T-helper 2 cell treated with Interferon-gamma antibody and Interleukin-4, amounts not matched to agents 5 μg/mL and 100 μg/mL, for 36 hours (primary cell): ENCODE measurements around the gene TRPV3.
"Not testable (repeated sequence)": the region's sequence is repeated elsewhere in the genome, so short reads cannot be mapped to it uniquely, and the experiment has no call there.

Experiments used
- DNase-seq: peaks from one replicate; pipeline ENCODE4 v3.0.0; 2021; ENCODE audit warnings: low spot score
- H3K27ac Mint-ChIP-seq: one replicate; pipeline ENCODE4 v1.8.0; 2021; ENCODE audit warnings: mild to moderate bottlenecking, mixed read lengths
- H3K27me3 Mint-ChIP-seq: one replicate; pipeline ENCODE4 v1.8.0; 2021; ENCODE audit warnings: low read depth, mixed read lengths
- H3K36me3 Mint-ChIP-seq: one replicate; pipeline ENCODE4 v1.8.0; 2021; ENCODE audit warnings: low read depth, mixed read lengths
- H3K4me1 Mint-ChIP-seq: one replicate; pipeline ENCODE4 v1.8.0; 2021; ENCODE audit warnings: low read depth, mixed read lengths
- H3K4me3 Mint-ChIP-seq: one replicate; pipeline ENCODE4 v1.8.0; 2022; ENCODE audit warnings: mild to moderate bottlenecking, moderate library complexity, mixed read lengths
- H3K9me3 Mint-ChIP-seq: one replicate; pipeline ENCODE4 v1.8.0; 2021; ENCODE audit warnings: mixed read lengths

Gene TRPV3

GRCh38 chr17:3564241-3564640 is 6.6 kb upstream of the TRPV3 start:
- DNase-seq, H3K27ac Mint-ChIP-seq, H3K4me1 Mint-ChIP-seq, H3K9me3 Mint-ChIP-seq, H3K4me3 Mint-ChIP-seq, H3K27me3 Mint-ChIP-seq, H3K36me3 Mint-ChIP-seq: not testable (repeated sequence)

GRCh38 chr17:3559270-3559645 is 1.6 kb upstream of the TRPV3 start:
- peaks cover 11% of the 10 kb centered on the region for H3K4me1 Mint-ChIP-seq
- H3K36me3 Mint-ChIP-seq: no peaks in the 10 kb centered on the region
- peak overlapping the region; percentile 17 for H3K27ac Mint-ChIP-seq
- DNase-seq: no peak
- no peaks in the 10 kb centered on the region for H3K9me3 Mint-ChIP-seq
- H3K4me3 Mint-ChIP-seq: no peak overlapping the region
- H3K27me3 Mint-ChIP-seq: no peaks in the 10 kb centered on the region

- H3K27ac Mint-ChIP-seq: peak overlapping the region; percentile 76
- no peaks in the 10 kb centered on the region for H3K27me3 Mint-ChIP-seq
- no peak overlapping the region for H3K4me3 Mint-ChIP-seq
- no peaks in the 10 kb centered on the region for H3K9me3 Mint-ChIP-seq
- no peaks in the 10 kb centered on the region for H3K36me3 Mint-ChIP-seq
- peaks cover 11% of the 10 kb centered on the region for H3K4me1 Mint-ChIP-seq
- DNase-seq: peak; percentile 59
Measured at GRCh38 chr17:3558603-3559269, 1.1 kb upstream of the TRPV3 start.

GRCh38 chr17:3556916-3557767 is 470 bp downstream of the TRPV3 start:
- Mint-ChIP-seq H3K4me1 (peaks cover 8% of the 10 kb centered on the region), H3K36me3 (no peaks in the 10 kb centered on the region), H3K4me3 (no peak overlapping the region), H3K27ac (no peak overlapping the region), H3K27me3 (no peaks in the 10 kb centered on the region), H3K9me3 (no peaks in the 10 kb centered on the region)
- DNase-seq: no peak

DNA sequence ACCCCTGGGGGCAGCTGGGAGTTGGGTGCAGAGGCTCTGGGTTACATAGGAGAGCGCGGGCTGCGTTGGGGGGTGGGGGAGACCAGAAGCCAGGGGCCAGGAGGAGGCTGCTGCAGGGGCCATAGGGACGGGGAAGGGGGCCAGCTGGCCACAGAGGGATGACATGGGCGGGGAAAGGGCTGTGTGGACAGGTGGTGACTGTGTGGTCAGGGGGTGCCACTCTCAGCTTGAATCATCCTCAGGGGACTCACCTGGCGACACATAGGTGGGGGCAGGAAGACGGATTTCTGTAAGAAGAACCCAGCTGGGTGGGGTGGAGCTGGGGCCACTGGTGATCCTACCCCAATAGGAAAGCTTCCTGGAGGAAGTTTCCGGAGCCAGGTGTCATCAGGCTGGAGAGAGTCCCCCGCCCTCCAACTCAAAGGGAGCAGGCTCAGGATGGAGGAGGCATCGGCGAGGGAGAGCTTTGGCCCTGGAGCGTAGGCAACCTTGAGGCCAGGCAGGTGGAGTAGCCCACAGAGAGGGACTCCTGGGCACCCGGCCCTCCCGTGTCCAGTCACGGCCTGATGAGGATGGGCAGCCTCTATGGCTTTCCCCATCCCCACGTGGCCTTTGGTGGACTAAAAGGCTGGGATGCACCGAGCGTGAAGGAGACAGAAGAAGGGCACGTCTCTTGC is 1.2 kb downstream of the TRPV3 start:
- no peaks in the 10 kb centered on the region for H3K36me3 Mint-ChIP-seq
- no peak overlapping the region for H3K4me3 Mint-ChIP-seq
- H3K27me3 Mint-ChIP-seq: no peaks in the 10 kb centered on the region

GRCh38 chr17:3555189-3555796 is 2.3 kb downstream of the TRPV3 start:
- no peak overlapping the region for H3K27ac Mint-ChIP-seq
- no peaks in the 10 kb centered on the region for H3K9me3 Mint-ChIP-seq
- peaks cover 8% of the 10 kb centered on the region for H3K4me1 Mint-ChIP-seq
- H3K27me3 Mint-ChIP-seq: no peaks in the 10 kb centered on the region
- H3K36me3 Mint-ChIP-seq: no peaks in the 10 kb centered on the region
- no peak overlapping the region for H3K4me3 Mint-ChIP-seq
- no peak for DNase-seq

More for the DNA sequence above, 1.2 kb downstream of the TRPV3 start:
- Mint-ChIP-seq H3K4me1 (peaks cover 8% of the 10 kb centered on the region), H3K27ac (no peak overlapping the region), H3K9me3 (no peaks in the 10 kb centered on the region)
- DNase-seq: no peak

GRCh38 chr17:3554440-3554839 is 3.2 kb downstream of the TRPV3 start:
- H3K4me3 Mint-ChIP-seq: no peak overlapping the region
- H3K27me3 Mint-ChIP-seq: no peaks in the 10 kb centered on the region
- H3K4me1 Mint-ChIP-seq: peaks cover 8% of the 10 kb centered on the region
- H3K27ac Mint-ChIP-seq: no peak overlapping the region
- no peaks in the 10 kb centered on the region for H3K36me3 Mint-ChIP-seq
- DNase-seq: no peak
- no peaks in the 10 kb centered on the region for H3K9me3 Mint-ChIP-seq

DNA sequence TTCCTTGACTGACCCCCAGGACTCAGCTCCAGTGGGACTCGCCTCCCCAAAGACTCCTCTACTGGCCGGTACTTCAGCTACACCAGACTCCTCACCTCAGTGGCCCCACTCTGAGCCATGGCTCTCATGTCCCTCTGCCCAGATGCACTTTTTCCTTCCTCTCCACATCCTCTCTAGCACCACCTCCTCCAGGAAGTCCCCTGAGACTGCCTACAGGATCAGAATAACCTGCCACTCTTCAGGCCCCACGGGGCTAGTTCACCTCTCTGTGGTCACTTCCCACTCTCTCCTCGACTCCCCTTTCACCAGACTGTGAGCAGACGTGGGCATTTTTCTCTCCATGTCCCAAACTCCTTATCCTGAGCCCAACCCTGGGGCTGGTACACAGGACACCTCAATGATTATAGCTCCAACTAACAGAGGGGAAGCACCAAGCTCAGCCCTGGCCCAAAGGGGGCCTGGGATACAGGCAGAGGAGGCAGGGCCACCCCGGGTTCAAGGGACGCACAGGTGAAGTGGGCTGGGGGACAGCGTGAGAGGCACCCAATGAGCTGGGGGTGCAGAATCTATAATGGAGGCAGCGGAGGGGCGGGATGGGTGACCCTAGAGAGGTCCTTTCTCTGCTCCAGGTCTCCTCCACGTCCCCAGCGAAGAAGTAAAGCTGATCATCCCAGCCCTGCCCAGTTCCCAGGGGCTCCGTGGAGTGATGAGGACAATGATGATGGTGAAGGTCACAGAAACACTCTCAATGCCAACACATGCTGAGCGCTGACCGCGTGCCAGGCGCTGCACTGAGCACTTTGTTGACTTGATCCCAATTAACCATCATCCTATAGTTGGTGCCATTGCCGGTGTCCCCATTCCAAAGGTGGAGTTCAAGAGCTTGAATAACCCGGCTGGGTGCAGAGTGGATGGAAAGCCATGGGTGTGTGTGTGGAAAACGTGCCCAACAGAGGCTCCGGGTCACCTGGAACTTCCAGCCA is 3.9 kb downstream of the TRPV3 start:
- H3K36me3 Mint-ChIP-seq: no peaks in the 10 kb centered on the region
- H3K4me3 Mint-ChIP-seq: no peak overlapping the region
- no peaks in the 10 kb centered on the region for H3K27me3 Mint-ChIP-seq
- no peak overlapping the region for H3K27ac Mint-ChIP-seq
- no peaks in the 10 kb centered on the region for H3K9me3 Mint-ChIP-seq
- DNase-seq: no peak
- H3K4me1 Mint-ChIP-seq: peaks cover 6% of the 10 kb centered on the region

- Mint-ChIP-seq H3K4me3 (no peak overlapping the region), H3K27ac (no peak overlapping the region), H3K27me3 (no peaks in the 10 kb centered on the region), H3K9me3 (no peaks in the 10 kb centered on the region), H3K36me3 (no peaks in the 10 kb centered on the region), H3K4me1 (no peaks in the 10 kb centered on the region)
- DNase-seq: no peak
Measured at GRCh38 chr17:3552916-3553315, 4.7 kb downstream of the TRPV3 start.

DNA sequence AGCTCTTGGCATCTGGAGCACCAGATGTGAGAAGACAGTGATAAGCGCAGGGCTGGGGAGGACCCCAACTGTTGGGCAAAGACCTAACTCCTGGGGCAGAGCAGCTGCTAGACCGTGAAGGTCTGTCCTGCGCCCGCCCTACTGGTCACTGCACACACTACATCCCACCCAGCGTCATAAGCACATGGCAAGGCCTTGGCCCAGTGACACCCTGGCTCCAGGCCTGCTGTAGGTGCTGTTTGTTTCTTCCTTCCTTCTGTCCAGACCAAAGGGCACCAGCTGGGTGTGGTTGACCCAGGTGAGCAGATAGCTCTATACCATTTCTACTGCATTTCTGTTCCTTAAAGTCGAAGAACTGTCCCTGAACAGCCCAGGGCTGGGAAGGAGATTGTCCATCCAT is 6.4 kb downstream of the TRPV3 start:
- DNase-seq: no peak
- H3K4me3 Mint-ChIP-seq: no peak overlapping the region

GRCh38 chr17:3549610-3550162 is 7.9 kb downstream of the TRPV3 start:
- Mint-ChIP-seq H3K36me3 (no peaks in the 10 kb centered on the region), H3K9me3 (no peaks in the 10 kb centered on the region), H3K4me3 (no peak overlapping the region), H3K4me1 (no peaks in the 10 kb centered on the region), H3K27ac (no peak overlapping the region), H3K27me3 (no peaks in the 10 kb centered on the region)
- DNase-seq: no peak

More for the DNA sequence above, 6.4 kb downstream of the TRPV3 start:
- no peaks in the 10 kb centered on the region for H3K36me3 Mint-ChIP-seq
- H3K27ac Mint-ChIP-seq: no peak overlapping the region
- H3K4me1 Mint-ChIP-seq: no peaks in the 10 kb centered on the region
- no peaks in the 10 kb centered on the region for H3K9me3 Mint-ChIP-seq
- no peaks in the 10 kb centered on the region for H3K27me3 Mint-ChIP-seq

- Mint-ChIP-seq H3K4me3 (no peak overlapping the region), H3K27me3 (peaks cover 3% of the 10 kb centered on the region), H3K4me1 (no peaks in the 10 kb centered on the region), H3K9me3 (no peaks in the 10 kb centered on the region), H3K27ac (peak overlapping the region; percentile 16), H3K36me3 (no peaks in the 10 kb centered on the region)
- DNase-seq: no peak
Measured at GRCh38 chr17:3547628-3548027, 10.0 kb downstream of the TRPV3 start.

DNA sequence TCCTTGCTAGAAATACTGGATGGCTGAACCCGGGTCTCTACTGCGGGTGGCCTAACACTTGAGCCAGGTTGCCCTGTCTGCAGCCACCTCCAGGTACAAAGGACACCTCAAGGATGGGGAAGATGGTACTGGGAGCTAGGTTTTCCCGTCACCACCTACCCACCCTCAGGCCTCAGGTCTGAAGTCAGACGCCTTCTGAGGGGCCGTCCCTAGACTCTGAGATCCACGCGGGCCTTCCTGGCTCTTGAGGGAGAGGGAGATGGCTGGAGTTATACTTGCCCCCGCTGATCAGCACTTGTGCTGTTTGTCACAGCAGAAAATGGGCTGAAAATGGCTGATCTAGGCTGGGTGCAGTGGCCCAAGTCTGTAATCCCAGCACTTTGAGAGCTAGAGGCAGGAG is 10.6 kb downstream of the TRPV3 start:
- DNase-seq: no peak
- Mint-ChIP-seq H3K4me3 (no peak overlapping the region), H3K4me1 (no peaks in the 10 kb centered on the region), H3K9me3 (no peaks in the 10 kb centered on the region), H3K27ac (no peak overlapping the region), H3K27me3 (peaks cover 3% of the 10 kb centered on the region), H3K36me3 (no peaks in the 10 kb centered on the region)
